A549 treated with AZD9567 at 1 μM for 4 hours (cell line): Measurements from ENCODE around the gene TMEM247. TPM values are rescaled to one million over a fixed set of nuclear protein-coding genes. Genes with fewer than 3 reads are reported as not detected.

Source experiments
- total RNA-seq: library from RNA; stranded (reverse); fragments of 200-300 nt; extraction: Qiagen RNA extraction; gene quantifications from 5 replicates; pipeline ENCODE4 v1.2.3, GENCODE V29; 2022; ENCODE audit not compliant: insufficient read depth

Gene TMEM247
- not detected in 5 replicates for total RNA-seq

DNA sequence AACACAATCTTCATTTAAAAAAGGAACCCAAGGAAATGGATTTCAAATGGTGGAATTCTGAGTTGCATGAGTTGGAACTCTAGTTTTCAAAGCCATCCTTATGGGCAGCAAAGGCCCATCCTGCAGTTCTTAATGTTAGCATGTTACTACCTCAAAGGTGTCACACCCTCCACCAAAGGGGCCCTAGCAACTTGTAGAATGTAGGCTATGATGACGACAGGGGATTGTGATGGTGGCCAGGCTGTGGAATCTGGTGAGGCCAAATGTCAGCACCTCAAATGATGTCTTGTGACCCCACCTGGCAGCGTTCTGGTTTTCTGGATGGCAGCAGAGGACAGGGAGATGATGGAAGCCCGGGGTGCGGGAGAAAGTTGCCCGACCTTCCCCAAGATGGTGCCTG is at the start of gene TMEM247:
TMEM247 (plus strand) TSS at position 301 of the 400 bp plus-strand sequence.

Other genes with a start within 250 kb of the TMEM247 start
- gene EPAS1, start 182.2 kb upstream of the TMEM247 start, total RNA-seq = 91.3 to 106 TPM (median 102 TPM) in 5 replicates
- gene RHOQ, start 62.9 kb downstream of the TMEM247 start, total RNA-seq = 39.2 to 77.8 TPM (median 44.6 TPM) in 5 replicates
- 11.6 to 14.7 TPM (median 13.4 TPM) in 5 replicates for gene ATP6V1E2, start 63.0 kb downstream of the TMEM247 start, total RNA-seq
- gene PIGF, start 137.5 kb downstream of the TMEM247 start, total RNA-seq = 32.6 to 43.8 TPM (median 34.2 TPM) in 5 replicates
- gene CRIPT, start 137.7 kb downstream of the TMEM247 start, total RNA-seq = 15.7 to 25.5 TPM (median 18.4 TPM) in 5 replicates
- gene SOCS5, start 219.7 kb downstream of the TMEM247 start, total RNA-seq = 15.6 to 30.4 TPM (median 19.6 TPM) in 5 replicates